HG02943 (cell line): ENCODE results near the gene VPS9D1.
"Not testable (repeated sequence)": the region's sequence is repeated elsewhere in the genome, so short reads cannot be mapped to it uniquely, and the experiment has no call there.

Experiments used
- ATAC-seq: cut with Tn5 transposase; IDR thresholded peaks from one replicate; pipeline ENCODE4 v1.9.1; 2021; ENCODE audit warnings: mild to moderate bottlenecking, low read depth, moderate library complexity; ENCODE audit not compliant: unreplicated experiment

The VPS9D1 gene

DNA sequence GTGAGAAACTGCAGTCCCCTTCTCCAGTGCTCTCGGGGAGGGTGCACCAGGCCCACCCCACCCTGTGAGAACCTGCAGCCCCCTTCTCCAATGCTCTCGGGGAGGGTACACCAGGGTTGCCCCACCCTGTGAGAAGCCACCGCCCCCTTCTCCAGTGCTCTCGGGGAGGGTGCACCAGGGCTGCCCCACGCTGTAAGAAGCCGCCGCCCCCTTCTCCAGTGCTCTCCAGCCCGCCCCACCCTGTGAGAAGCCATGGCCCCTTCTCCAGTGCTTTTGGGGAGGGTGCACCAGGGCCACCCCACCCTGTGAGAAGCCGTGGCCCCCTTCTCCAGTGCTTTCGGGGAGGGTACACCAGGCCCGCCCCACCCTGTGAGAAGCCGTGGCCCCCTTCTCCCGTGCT lies 50.9 kb downstream of the VPS9D1 start:
- ATAC-seq: no peak

DNA sequence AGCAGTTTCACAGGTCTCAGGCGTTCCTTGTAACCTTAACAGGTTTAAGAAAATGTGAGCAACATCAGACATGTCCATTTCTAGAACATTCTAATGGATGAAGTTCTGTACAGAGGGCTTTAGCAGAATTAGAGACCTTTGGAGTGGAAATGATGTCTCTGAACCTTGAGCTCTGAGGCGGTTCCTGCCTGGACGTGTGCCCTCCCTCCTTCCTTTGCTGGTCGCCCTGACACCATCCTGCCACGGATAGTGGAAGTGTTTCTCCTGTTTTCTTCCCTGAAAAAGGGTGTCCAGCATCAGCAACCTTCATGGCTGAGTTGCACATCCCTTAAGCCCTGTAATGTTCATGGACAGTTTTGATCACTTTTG lies 51.9 kb downstream of the VPS9D1 start:
- no peak for ATAC-seq

DNA sequence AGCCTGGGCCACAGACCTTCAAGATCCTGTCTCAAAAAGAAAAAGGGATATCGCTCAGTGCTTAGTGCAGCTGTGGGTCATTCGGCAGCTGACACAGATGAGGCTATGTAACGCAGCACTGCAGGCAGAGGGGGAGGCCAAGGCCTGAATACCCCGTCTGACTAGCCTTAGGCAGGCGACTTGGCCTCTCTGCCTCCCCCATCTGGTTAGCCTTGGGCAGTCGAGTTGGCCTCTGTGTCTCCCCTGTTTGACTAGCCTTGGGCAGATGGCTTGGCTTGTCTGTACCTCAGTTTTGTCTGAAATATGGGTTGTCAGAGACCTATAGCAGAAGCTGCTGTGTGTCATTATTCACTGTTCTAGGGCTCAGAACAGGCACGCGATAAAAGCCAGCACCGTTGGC lies 53.1 kb downstream of the VPS9D1 start:
- no peak for ATAC-seq

DNA sequence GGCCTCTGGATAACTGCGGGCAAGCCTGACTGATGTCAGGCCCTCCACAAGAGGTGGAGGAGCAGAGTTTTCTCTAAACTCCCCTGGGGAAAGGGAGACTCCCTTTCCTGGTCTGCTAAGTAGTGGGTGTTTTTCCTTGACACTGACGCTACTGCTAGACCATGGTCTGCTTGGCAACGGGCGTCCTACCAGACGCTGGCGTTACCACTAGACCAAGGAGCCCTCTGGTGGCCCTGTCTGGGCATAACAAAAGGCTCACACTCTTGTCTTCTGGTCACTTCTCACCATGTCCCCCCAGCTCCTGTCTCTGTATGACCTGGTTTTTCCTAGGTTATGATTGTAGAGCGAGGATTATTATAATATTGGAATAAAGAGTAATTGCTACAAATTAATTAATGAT lies 53.7 kb downstream of the VPS9D1 start:
- not testable (repeated sequence) for ATAC-seq

DNA sequence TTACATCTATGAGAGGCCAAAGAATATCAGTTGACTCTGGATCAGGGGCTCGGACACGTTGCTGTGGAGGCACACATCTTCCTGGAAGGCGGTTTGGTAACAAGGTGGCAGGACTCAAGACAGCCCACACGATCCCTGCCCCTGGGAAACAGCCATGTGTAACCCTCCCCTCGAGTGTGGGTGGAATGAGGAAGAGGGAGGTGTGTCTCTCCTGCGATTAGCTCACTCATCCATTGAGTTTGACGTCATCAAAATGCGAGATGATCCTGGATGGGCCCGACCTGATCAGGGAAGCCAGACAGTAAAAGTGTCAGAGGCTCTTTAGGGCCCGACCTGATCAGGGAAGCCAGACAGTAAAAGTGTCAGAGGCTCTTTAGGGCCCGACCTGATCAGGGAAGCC lies 56.5 kb downstream of the VPS9D1 start:
- ATAC-seq: not testable (repeated sequence)

DNA sequence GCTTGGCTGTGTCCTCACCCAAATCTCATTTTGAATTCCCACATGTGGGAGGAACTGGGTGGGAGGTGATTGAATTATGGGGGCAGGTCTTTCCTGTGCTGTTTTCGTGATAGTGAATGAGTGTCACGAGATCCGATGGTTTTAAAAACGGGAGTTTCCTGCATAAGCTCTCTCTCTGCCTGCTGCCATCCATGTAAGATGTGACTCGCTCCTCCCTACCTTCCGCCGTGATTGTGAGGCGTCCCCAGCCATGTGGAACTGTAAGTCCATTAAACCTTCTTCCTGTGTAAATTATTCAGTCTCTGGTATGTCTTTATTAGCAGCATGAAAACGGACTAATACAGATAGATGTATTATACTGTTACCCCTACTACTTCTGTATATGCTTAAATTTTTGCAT lies 59.5 kb downstream of the VPS9D1 start:
- ATAC-seq: no peak

DNA sequence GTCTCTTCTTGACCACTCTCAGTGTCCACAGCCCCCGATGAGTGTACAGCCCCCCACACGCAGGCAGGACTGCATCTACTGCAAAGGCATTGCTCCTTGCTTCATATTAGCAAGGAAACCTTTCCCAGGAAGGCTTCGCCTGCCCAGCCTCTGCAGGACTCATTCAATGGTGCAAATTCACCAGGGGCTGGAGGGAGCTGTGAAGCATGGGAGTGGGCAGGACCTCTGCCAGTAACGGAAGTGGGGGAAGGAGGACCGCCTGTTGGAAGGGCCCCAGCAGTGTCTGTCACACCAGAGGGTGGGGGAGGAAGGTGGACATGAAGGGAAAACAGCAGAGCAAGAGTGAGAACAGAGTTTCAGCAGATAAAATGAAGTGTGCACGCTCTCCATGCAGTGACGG lies 60.6 kb downstream of the VPS9D1 start:
- no peak for ATAC-seq

DNA sequence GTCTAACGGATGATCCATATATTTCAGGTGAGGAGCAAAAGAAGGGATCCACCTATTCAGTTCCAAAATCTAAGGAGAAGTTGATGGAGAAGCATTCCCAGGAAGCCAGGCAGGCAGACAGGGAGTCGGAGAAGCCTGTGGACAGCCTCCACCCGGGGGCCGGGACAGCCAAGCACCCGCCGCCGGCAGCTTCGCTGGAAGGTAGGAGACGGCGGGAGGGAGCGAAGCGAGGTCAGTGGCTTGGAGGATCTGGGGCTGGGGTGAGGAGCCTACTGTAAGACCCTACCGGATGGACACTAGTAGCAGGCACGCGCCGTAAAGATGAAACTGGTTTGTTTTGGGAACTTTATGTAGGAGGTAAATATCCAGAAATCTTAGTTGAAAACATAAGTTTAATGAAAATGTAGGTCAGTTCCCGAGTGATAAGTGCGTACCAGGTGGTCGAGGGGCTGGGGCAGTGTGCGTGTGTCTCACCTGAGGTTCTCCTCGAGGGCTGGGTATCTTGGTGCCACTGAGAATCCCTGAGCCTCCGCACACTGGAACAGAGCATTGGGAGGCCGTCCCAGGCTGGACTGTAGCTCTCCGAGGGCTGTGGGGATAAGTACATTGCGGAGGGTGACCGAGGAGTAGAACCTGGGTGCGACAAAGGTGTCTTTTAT lies 62.3 kb downstream of the VPS9D1 start:
- no peak for ATAC-seq

DNA sequence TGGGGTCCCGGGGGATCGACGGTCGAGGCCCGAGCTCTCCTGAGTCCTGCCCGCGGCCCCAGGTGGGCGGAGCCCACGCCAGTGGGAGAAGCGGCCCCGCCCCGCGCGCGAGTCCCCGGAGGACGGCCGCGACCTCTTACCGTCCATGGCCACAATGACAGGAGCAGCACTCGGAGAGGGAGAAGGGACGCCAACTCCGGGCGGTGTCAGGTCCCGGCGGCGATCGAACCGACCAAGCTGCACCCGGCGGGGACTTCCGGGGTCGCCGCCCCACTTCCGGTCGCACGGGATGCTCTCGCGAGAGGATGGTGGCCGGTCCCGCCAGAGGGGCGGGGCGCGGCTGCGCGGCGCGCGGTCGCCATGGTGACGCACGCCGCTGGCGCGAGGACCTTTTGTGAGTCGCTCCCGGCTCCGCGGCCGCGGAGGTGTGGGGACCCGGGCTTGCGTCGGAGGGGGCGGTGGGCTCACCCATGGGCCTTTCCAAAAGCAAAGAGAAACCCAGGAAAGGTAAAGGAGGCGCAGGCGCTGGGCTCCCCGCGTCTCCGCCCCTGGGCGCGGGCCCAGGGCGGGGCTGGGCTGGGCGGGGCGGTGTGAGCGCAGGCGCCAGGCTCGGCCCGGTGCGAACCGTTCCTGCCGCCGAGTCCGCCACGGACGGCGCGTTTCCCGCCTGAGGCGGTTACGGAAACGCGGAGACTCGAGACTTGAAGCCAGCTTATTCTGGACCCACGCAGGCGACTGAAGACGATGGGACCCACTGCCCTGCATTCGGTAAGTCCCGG lies 63.1 kb downstream of the VPS9D1 start, which contains the start of the genes CHMP1A and SPATA33:
CHMP1A (minus strand) TSS at position 267 of the 779 bp plus-strand sequence; CDS start at position 147, 120 bp downstream.
SPATA33 (plus strand) TSS at position 395 of the 779 bp plus-strand sequence; CDS start at position 471, 76 bp downstream.
- ATAC-seq: peak; percentile 76
